MM.1S (cell line): ENCODE results near the gene PRRX2.
"Not testable (repeated sequence)": the region's sequence is repeated elsewhere in the genome, so short reads cannot be mapped to it uniquely, and the experiment has no call there.

Source experiments
- DNase-seq: peaks from one replicate; pipeline ENCODE4 v3.0.0-alpha.2; 2015
- H2AFZ ChIP-seq: fragments of 300-600 bp; sonication (generic); 2 replicates; pipeline ENCODE4 v1.6.0; 2016; ENCODE audit warnings: antibody characterized with exemption, low read length
- H3F3A ChIP-seq: fragments of 300-600 bp; sonication (generic); 2 replicates; pipeline ENCODE4 v1.6.1; 2016; ENCODE audit warnings: mild to moderate bottlenecking, antibody characterized with exemption, low read length, moderate library complexity, mixed read lengths; ENCODE audit not compliant: insufficient read depth
- H3K27ac ChIP-seq: fragments of 300-600 bp; sonication (generic); 2 replicates; pipeline ENCODE4 v1.5.1; 2016; ENCODE audit warnings: mild to moderate bottlenecking, low read length
- H3K27me3 ChIP-seq: fragments of 300-600 bp; sonication (generic); replicated peaks from 2 replicates; pipeline ENCODE4 v1.6.0; 2016; ENCODE audit warnings: low read length; ENCODE audit not compliant: insufficient read depth
- H3K36me3 ChIP-seq: fragments of 300-600 bp; sonication (generic); replicated peaks from 2 replicates; pipeline ENCODE4 v1.6.1; 2016; ENCODE audit warnings: mild to moderate bottlenecking, low read length, mixed read lengths; ENCODE audit not compliant: insufficient read depth
- H3K4me1 ChIP-seq: fragments of 300-600 bp; sonication (generic); 2 replicates; pipeline ENCODE4 v1.6.1; 2016; ENCODE audit warnings: low read length, mixed read lengths
- H3K4me2 ChIP-seq: fragments of 300-600 bp; sonication (generic); 2 replicates; pipeline ENCODE4 v1.6.0; 2016; ENCODE audit warnings: low read depth, low read length
- H3K4me3 ChIP-seq: fragments of 300-600 bp; sonication (generic); 2 replicates; pipeline ENCODE4 v1.5.1; 2016; ENCODE audit warnings: low read length, mixed read lengths
- H3K79me2 ChIP-seq: fragments of 300-600 bp; sonication (generic); 2 replicates; pipeline ENCODE4 v1.6.1; 2016; ENCODE audit warnings: mixed run types, low read length, mixed read lengths
- H3K9ac ChIP-seq: fragments of 300-600 bp; sonication (generic); 2 replicates; pipeline ENCODE4 v1.6.1; 2016; ENCODE audit warnings: low read length, mixed read lengths
- H3K9me2 ChIP-seq: fragments of 300-600 bp; sonication (generic); replicated peaks from 2 replicates; pipeline ENCODE4 v1.6.1; 2016; ENCODE audit warnings: mild to moderate bottlenecking, low read length, mixed read lengths; ENCODE audit not compliant: insufficient read depth
- H3K9me3 ChIP-seq: fragments of 300-600 bp; sonication (generic); replicated peaks from 2 replicates; pipeline ENCODE4 v1.6.1; 2016; ENCODE audit warnings: mild to moderate bottlenecking, low read length, mixed read lengths; ENCODE audit not compliant: insufficient read depth
- H4K20me1 ChIP-seq: fragments of 300-600 bp; sonication (generic); 2 replicates; pipeline ENCODE4 v1.6.1; 2016; ENCODE audit warnings: mild to moderate bottlenecking, low read length, moderate library complexity, mixed read lengths; ENCODE audit not compliant: insufficient read depth
- EZH2 ChIP-seq: fragments of 300-600 bp; sonication (generic); optimal IDR thresholded peaks from 2 replicates; pipeline ENCODE3; 2017; ENCODE audit warnings: low read depth, mild to moderate bottlenecking, antibody characterized with exemption, low read length, mixed read lengths
- EZH2phosphoT487 ChIP-seq: fragments of 300-600 bp; sonication (generic); IDR thresholded peaks from 2 replicates; pipeline ENCODE4 v1.6.1; 2018; ENCODE audit warnings: antibody characterized with exemption, low read length
- TF ChIP-seq, protein P1 (sequence below): fragments of 300-600 bp; sonication (generic); IDR thresholded peaks from 2 replicates; pipeline ENCODE4 v1.5.1; 2016; ENCODE audit warnings: antibody characterized with exemption, low read length, mixed read lengths

Gene PRRX2

DNA sequence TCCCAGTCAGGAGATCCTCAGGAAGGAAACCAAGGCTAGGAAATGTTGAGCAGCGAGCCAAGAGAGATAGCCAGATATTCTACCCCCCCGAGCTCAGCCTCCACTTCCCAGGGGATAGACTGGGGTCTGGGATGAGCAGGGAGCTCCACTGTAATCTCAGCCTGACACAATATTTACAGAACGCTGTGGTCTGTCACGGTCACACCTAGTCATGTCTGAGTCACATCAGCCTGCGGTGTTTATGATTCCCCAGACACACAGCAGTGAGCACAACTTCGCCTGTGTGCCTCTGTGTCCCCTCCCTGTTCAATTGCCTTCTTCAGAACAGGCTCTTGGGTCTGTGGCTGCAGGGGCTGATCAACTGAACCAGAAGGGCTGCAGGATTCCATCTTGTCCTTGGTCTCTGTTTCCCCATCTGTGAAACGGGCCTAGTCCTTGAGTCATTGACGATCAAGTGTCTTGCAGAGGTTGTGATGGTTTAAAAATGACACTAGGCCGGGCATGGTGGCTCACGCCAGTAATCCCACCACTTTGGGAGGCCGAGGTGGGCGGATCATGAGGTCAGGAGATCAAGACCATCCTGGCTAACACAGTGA lies 8.6 kb upstream of the PRRX2 start:
- DNase-seq: no peak
- H3K9me3 ChIP-seq: no peaks in the 10 kb centered on the region

DNA sequence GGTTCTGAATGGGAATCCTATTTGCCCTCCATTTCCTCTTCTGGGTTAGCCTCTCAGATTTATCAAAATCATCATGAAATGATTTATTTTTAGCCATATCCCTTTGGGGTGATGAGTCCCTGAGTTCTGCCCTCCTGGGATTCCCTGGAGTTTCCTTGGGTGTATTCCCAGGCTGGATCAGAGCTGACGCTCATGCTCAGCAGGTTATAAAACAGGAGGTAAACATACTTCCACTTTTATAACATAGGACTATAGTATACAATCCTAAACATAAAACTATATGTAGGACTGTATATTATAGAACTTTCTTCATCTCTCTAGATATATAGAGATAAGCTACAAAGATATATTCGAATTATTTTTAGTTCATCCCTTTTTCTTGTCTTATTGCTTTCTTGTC lies 4.4 kb upstream of the PRRX2 start:
- Histone ChIP-seq H3K27me3 (peaks cover 66% of the 10 kb centered on the region), H3K27ac (no peak overlapping the region), H3K4me1 (0 out of 2 replicates have a peak, but pooled peaks cover 2% of the 10 kb centered on the region), H3K9me2 (no peaks in the 10 kb centered on the region), H4K20me1 (no peaks in the 10 kb centered on the region), H3K4me2 (no peak overlapping the region), H3K36me3 (no peaks in the 10 kb centered on the region), H3K4me3 (no peak overlapping the region), H2AFZ (no peak overlapping the region), H3K9ac (no peak overlapping the region), H3F3A (no peaks in the 10 kb centered on the region), H3K9me3 (no peaks in the 10 kb centered on the region), H3K79me2 (no peaks in the 10 kb centered on the region)
- DNase-seq: no peak
- TF ChIP-seq, protein P1, sequence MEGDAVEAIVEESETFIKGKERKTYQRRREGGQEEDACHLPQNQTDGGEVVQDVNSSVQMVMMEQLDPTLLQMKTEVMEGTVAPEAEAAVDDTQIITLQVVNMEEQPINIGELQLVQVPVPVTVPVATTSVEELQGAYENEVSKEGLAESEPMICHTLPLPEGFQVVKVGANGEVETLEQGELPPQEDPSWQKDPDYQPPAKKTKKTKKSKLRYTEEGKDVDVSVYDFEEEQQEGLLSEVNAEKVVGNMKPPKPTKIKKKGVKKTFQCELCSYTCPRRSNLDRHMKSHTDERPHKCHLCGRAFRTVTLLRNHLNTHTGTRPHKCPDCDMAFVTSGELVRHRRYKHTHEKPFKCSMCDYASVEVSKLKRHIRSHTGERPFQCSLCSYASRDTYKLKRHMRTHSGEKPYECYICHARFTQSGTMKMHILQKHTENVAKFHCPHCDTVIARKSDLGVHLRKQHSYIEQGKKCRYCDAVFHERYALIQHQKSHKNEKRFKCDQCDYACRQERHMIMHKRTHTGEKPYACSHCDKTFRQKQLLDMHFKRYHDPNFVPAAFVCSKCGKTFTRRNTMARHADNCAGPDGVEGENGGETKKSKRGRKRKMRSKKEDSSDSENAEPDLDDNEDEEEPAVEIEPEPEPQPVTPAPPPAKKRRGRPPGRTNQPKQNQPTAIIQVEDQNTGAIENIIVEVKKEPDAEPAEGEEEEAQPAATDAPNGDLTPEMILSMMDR: no peak
- no peak for TF ChIP-seq EZH2
- TF ChIP-seq EZH2phosphoT487: no peak

More for the DNA sequence above, 8.6 kb upstream of the PRRX2 start:
- H3K4me1 ChIP-seq: 0 out of 2 replicates have a peak, but pooled peaks cover 6% of the 10 kb centered on the region
- H3K9ac ChIP-seq: no peak overlapping the region
- H3K27me3 ChIP-seq: peaks cover 88% of the 10 kb centered on the region
- H3K36me3 ChIP-seq: no peaks in the 10 kb centered on the region
- H3K27ac ChIP-seq: no peak overlapping the region
- H3K9me2 ChIP-seq: no peaks in the 10 kb centered on the region
- no peaks in the 10 kb centered on the region for H4K20me1 ChIP-seq
- no peak overlapping the region for H3K4me3 ChIP-seq
- no peak overlapping the region for H3K4me2 ChIP-seq
- no peaks in the 10 kb centered on the region for H3F3A ChIP-seq
- H3K79me2 ChIP-seq: no peaks in the 10 kb centered on the region
- TF ChIP-seq EZH2phosphoT487 (no peak), EZH2 (no peak)
- TF ChIP-seq, protein P1: no peak
- H2AFZ ChIP-seq: no peak overlapping the region

DNA sequence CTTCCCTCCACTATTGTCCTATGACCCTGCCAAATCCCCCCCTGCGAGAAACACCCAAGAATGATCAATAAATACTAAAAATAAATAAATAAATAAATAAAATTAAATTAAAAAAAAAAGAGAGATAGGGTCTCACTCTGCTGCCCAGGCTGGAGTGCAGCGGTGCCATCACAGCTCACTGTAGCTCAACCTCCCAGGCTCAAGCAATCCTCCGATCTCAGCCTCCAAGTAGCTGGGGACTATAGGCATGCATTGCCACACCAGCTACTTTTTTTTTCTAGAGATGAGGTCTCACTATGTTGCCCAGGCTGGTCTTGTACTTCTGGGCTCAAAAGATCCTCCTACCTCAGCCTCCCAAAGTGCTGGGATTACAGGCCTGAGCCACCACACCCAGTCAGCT lies 3.2 kb upstream of the PRRX2 start:
- H2AFZ ChIP-seq, H3K4me1 ChIP-seq, H3K4me2 ChIP-seq, H3K36me3 ChIP-seq, H3K9me2 ChIP-seq, H3K9ac ChIP-seq, DNase-seq, H3K4me3 ChIP-seq, H4K20me1 ChIP-seq, H3K79me2 ChIP-seq, H3K9me3 ChIP-seq, H3K27ac ChIP-seq, H3F3A ChIP-seq: not testable (repeated sequence)
- peaks cover 57% of the 10 kb centered on the region for H3K27me3 ChIP-seq

DNA sequence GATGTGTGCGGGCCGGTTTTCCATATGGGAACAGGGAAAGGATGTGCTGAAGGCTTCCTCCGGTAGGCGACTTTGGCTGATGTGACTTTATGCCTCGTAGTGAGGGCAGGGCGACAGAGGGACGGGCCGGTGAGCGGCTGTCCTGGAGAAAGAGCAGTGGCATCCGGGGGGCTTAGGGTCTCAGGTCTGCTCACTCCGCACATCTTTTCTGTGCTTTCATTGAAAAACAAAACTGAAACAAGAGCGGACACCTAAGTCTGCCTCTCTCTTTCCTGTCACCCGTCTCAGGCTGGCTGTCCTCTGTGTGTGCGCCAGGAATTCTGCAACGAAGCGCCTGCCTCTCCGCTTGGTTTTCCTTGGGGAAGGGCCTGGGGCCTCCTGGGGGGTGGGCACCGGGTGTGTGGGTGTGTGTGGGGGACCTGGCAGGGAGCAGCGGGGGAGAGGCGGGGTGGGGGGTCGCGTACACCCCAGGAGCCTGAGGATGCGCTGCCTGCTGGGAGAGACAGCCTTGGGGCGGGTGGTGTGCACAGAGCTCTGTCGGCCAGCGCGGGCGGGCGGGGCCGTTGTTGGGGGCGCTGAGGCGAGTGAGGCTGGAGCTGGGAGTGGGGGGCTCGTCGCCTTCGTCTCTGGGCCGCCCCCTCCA lies 580 bp upstream of the PRRX2 start:
- Histone ChIP-seq H3F3A (no peaks in the 10 kb centered on the region), H3K9me3 (no peaks in the 10 kb centered on the region), H3K9me2 (no peaks in the 10 kb centered on the region), H3K4me1 (no peaks in the 10 kb centered on the region), H3K79me2 (no peaks in the 10 kb centered on the region), H4K20me1 (no peaks in the 10 kb centered on the region), H3K9ac (no peak overlapping the region), H3K27me3 (peaks cover 60% of the 10 kb centered on the region), H3K36me3 (no peaks in the 10 kb centered on the region), H2AFZ (peak overlapping the region; percentile 58; the same call in 1 of the 2 replicates), H3K27ac (no peak overlapping the region), H3K4me3 (peak overlapping the region; percentile 40), H3K4me2 (peak overlapping the region; percentile 55)
- no peak for TF ChIP-seq EZH2
- no peak for TF ChIP-seq EZH2phosphoT487
- TF ChIP-seq, protein P1: no peak
- no peak for DNase-seq
